Measurements from ENCODE around the gene ERC2.

ERC2 gene

DNA sequence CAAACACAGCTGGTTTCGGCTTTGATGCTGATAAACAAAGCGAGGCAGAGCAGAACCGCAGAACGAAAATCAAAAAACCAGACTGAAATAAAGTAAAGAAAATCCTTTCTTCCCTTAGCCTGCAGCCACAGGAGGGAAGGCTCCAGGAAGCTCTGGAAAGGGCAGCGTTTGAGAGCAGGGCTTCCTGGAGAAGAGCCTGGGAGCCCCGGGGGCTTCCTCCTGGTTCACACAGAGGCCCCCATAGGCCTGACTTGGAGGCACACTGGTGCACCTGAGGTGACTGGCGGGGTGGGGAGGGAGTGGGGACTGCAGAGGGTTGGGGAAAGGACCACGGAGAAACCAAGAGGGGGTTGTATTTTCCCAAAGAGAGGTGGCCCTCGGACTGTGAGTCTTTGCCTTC lies 882.4 kb downstream of the ERC2 start:
- H2AFZ ChIP-seq (ENCODE audit: low read depth, low read length, severe bottlenecking), result no peak overlapping the region
- TF ChIP-seq EZH2phosphoT487 (conservative IDR thresholded peaks at IDR 0.05; ENCODE audit: low read length), result no peak
- TF ChIP-seq, protein P1, sequence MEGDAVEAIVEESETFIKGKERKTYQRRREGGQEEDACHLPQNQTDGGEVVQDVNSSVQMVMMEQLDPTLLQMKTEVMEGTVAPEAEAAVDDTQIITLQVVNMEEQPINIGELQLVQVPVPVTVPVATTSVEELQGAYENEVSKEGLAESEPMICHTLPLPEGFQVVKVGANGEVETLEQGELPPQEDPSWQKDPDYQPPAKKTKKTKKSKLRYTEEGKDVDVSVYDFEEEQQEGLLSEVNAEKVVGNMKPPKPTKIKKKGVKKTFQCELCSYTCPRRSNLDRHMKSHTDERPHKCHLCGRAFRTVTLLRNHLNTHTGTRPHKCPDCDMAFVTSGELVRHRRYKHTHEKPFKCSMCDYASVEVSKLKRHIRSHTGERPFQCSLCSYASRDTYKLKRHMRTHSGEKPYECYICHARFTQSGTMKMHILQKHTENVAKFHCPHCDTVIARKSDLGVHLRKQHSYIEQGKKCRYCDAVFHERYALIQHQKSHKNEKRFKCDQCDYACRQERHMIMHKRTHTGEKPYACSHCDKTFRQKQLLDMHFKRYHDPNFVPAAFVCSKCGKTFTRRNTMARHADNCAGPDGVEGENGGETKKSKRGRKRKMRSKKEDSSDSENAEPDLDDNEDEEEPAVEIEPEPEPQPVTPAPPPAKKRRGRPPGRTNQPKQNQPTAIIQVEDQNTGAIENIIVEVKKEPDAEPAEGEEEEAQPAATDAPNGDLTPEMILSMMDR (IDR thresholded peaks at IDR 0.05; ENCODE audit: insufficient read depth, low read length, poor library complexity, severe bottlenecking), result no peak
- no peaks in the 10 kb centered on the region for H3K9me3 ChIP-seq (ENCODE audit: insufficient read depth, low read length)
- H3K4me3 ChIP-seq (ENCODE audit: insufficient read depth, low read length, poor library complexity, severe bottlenecking), result no peak overlapping the region
- no peak overlapping the region for H3K4me2 ChIP-seq (ENCODE audit: low read depth, low read length, poor library complexity, severe bottlenecking)
- no peak overlapping the region for H3K9ac ChIP-seq (ENCODE audit: low read length)
- no peaks in the 10 kb centered on the region for H4K20me1 ChIP-seq (ENCODE audit: low read depth, low read length)
- no peaks in the 10 kb centered on the region for H3F3A ChIP-seq (ENCODE audit: insufficient read depth)
- no peaks in the 10 kb centered on the region for H3K36me3 ChIP-seq (ENCODE audit: low read length)
- H3K9me2 ChIP-seq (replicated peaks; ENCODE audit: insufficient read depth, low read length), result no peaks in the 10 kb centered on the region
- H3K79me2 ChIP-seq (ENCODE audit: insufficient read depth, low read length), result no peaks in the 10 kb centered on the region
- H3K27me3 ChIP-seq (ENCODE audit: low read length), result no peaks in the 10 kb centered on the region
- no peak overlapping the region for H3K27ac ChIP-seq (ENCODE audit: low read depth, low read length)

DNA sequence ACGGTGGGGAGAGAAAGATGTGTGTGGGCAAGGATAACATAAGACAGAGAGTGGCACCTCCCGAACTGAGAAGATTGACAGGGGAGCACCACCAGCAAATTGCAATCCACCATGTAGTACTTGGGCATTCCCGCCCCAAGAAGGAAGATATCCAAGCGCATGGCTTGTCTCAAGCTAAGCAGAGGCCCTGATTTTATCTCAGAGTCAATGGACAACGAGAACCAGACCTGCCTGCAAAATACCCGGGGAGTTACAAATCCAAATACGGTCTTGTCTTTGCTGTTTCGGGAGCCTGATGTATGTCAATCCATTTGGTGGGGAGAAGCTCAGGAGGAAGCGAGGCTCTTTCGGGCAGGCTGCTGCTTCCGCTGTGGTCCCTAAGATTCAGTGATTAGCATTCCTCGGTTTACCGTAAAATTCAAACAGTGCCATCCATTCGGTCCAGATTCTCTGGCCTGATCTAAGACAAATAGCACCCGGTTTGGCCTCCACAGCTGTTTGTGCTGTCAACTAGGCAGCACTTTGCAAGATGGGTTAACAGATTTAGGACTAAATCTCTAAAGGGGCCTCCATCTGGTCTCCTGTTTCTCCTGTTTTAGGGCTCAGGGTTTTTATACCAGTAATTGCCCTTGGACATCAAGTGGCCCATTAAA lies 883.4 kb downstream of the ERC2 start:
- H3K9ac ChIP-seq (ENCODE audit: low read length), result no peak overlapping the region
- no peaks in the 10 kb centered on the region for H3K9me3 ChIP-seq (ENCODE audit: insufficient read depth, low read length)
- H3K79me2 ChIP-seq (ENCODE audit: insufficient read depth, low read length), result no peaks in the 10 kb centered on the region
- H3K9me2 ChIP-seq (replicated peaks; ENCODE audit: insufficient read depth, low read length), result no peaks in the 10 kb centered on the region
- no peaks in the 10 kb centered on the region for H3K27me3 ChIP-seq (ENCODE audit: low read length)
- H4K20me1 ChIP-seq (ENCODE audit: low read depth, low read length), result no peaks in the 10 kb centered on the region
- no peak overlapping the region for H3K4me3 ChIP-seq (ENCODE audit: insufficient read depth, low read length, poor library complexity, severe bottlenecking)
- no peaks in the 10 kb centered on the region for H3F3A ChIP-seq (ENCODE audit: insufficient read depth)
- no peak overlapping the region for H3K27ac ChIP-seq (ENCODE audit: low read depth, low read length)
- no peak overlapping the region for H3K4me2 ChIP-seq (ENCODE audit: low read depth, low read length, poor library complexity, severe bottlenecking)
- no peaks in the 10 kb centered on the region for H3K36me3 ChIP-seq (ENCODE audit: low read length)
- no peak overlapping the region for H2AFZ ChIP-seq (ENCODE audit: low read depth, low read length, severe bottlenecking)
- no peak for TF ChIP-seq EZH2phosphoT487 (conservative IDR thresholded peaks at IDR 0.05; ENCODE audit: low read length)
- TF ChIP-seq, protein P1 (IDR thresholded peaks at IDR 0.05; ENCODE audit: insufficient read depth, low read length, poor library complexity, severe bottlenecking), result no peak

DNA sequence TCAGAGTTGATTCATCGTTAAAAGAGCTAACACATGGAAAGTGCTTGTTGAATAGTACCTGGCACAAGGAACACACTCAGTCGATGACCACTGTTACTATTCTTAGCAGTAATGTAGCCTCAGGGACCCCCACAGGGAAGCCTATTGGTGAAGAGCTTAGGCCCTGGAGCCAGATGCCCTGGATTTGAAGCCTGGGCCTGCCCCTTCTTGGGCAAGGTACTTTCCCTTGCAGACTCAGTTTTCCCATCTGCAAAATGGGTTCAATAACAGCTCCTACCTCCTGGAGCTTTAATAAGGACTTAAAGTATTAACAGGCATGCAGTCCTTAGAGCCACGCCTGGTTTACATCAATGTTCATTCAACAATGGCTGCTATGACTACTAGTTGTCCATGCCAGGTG lies 884.2 kb downstream of the ERC2 start:
- Histone ChIP-seq H4K20me1 (ENCODE audit: low read depth, low read length) (no peaks in the 10 kb centered on the region), H3K9me2 (replicated peaks; ENCODE audit: insufficient read depth, low read length) (no peaks in the 10 kb centered on the region), H3K36me3 (ENCODE audit: low read length) (no peaks in the 10 kb centered on the region), H3K9ac (ENCODE audit: low read length) (no peak overlapping the region), H3K4me2 (ENCODE audit: low read depth, low read length, poor library complexity, severe bottlenecking) (no peak overlapping the region), H3K27me3 (ENCODE audit: low read length) (no peaks in the 10 kb centered on the region), H3K4me3 (ENCODE audit: insufficient read depth, low read length, poor library complexity, severe bottlenecking) (no peak overlapping the region), H3K9me3 (ENCODE audit: insufficient read depth, low read length) (no peaks in the 10 kb centered on the region), H3K27ac (ENCODE audit: low read depth, low read length) (no peak overlapping the region), H3F3A (ENCODE audit: insufficient read depth) (no peaks in the 10 kb centered on the region), H2AFZ (ENCODE audit: low read depth, low read length, severe bottlenecking) (no peak overlapping the region), H3K79me2 (ENCODE audit: insufficient read depth, low read length) (no peaks in the 10 kb centered on the region)
- TF ChIP-seq, protein P1 (IDR thresholded peaks at IDR 0.05; ENCODE audit: insufficient read depth, low read length, poor library complexity, severe bottlenecking), result no peak
- TF ChIP-seq EZH2phosphoT487 (conservative IDR thresholded peaks at IDR 0.05; ENCODE audit: low read length), result no peak

Data from SU-DHL-6 (cell line).